Gastrocnemius medialis (tissue), 4 donors: Measurements from ENCODE around the gene RBKS. TPM values are rescaled to one million over a fixed set of nuclear protein-coding genes. Genes with fewer than 3 reads are reported as not detected.
"Not testable (repeated sequence)": the region's sequence is repeated elsewhere in the genome, so short reads cannot be mapped to it uniquely, and the experiment has no call there.

Experiments
- ATAC-seq, 2 donors: fragments of 150-250 bp; one replicate each; pipeline ENCODE4 v1.9.1; 2016
- DNase-seq, 2 donors: peaks; one replicate each; pipeline ENCODE4 v3.0.0-alpha.2; 2019
- H3K27ac ChIP-seq, 4 donors: fragments of 200-600 bp; sonication (generic); 1 replicate in 1 of 4; 2 replicates in 3 of 4; pipeline ENCODE4 v1.5.1; 2016 to 2018; ENCODE audit warnings: mild to moderate bottlenecking in 2 of 4, moderate library complexity in 1 of 4
- H3K27me3 ChIP-seq, 3 donors: fragments of 200-600 bp; sonication (generic) in 2 of 3; 1 replicate in 1 of 3; 2 replicates in 2 of 3; pipeline versions ENCODE4 v1.5.1 to v1.6.0; 2016 to 2019; ENCODE audit warnings: mild to moderate bottlenecking in 1 of 3, moderate library complexity in 1 of 3
- H3K36me3 ChIP-seq, 2 donors: fragments of 200-600 bp; sonication (generic) in 1 of 2; one replicate each; pipeline ENCODE4 v1.5.1; 2017 to 2018
- H3K4me1 ChIP-seq, 2 donors: fragments of 200-600 bp; sonication (generic) in 1 of 2; one replicate each; pipeline ENCODE4 v1.5.1; 2016 to 2017; ENCODE audit warnings: mild to moderate bottlenecking in 2 of 2
- H3K4me3 ChIP-seq, 4 donors: fragments of 200-600 bp; sonication (generic) in 3 of 4; 1 replicate in 1 of 4; 2 replicates in 3 of 4; pipeline ENCODE4 v1.5.1; 2016 to 2019; ENCODE audit warnings: mild to moderate bottlenecking in 2 of 4
- H3K9me3 ChIP-seq, 3 donors: fragments of 200-600 bp; sonication (generic) in 2 of 3; 1 replicate in 1 of 3; 2 replicates in 2 of 3; pipeline ENCODE4 v1.5.1; 2016 to 2019
- POLR2A ChIP-seq, 2 donors: fragments of 450-650 bp; IDR thresholded peaks; one replicate each; pipeline ENCODE4 v1.6.1; 2017; ENCODE audit warnings: antibody characterized with exemption in 2 of 2, mild to moderate bottlenecking in 2 of 2, moderate library complexity in 2 of 2
- in situ Hi-C, 4 donors: fragments of 200-750 bp; cut with MboI; loops; one replicate each; pipeline versions ENCODE4 v1.15.0 to v1.8.0; 2017; ENCODE audit warnings: low sequenced_read_pairs in 4 of 4
- intact Hi-C: fragments of 100-400 bp; cut with DNase I; formaldehyde crosslinking; loops from one replicate; pipeline ENCODE4 v1.15.1; 2023; ENCODE audit warnings: low total_unique reads
- total RNA-seq, 4 donors: library from RNA; depleted of rRNA; stranded (reverse); fragments of >200 nt; gene quantifications; one replicate each; pipeline versions ENCODE4 v1.1.0 to v1.2.3, GENCODE V29; 2016
- TF ChIP-seq, protein P1 (sequence below), 5 experiments: fragments of 450-650 bp in 3 of 5; fragments of 200-600 bp in 2 of 5; sonication (generic) in 2 of 5; IDR thresholded peaks in 4 of 5; conservative IDR thresholded peaks in 1 of 5; 1 replicate in 4 of 5; 2 replicates in 1 of 5; pipeline ENCODE4 v1.5.1; 2016 to 2019; ENCODE audit warnings: antibody characterized with exemption in 5 of 5, mild to moderate bottlenecking in 3 of 5, moderate library complexity in 3 of 5

The RBKS gene
- total RNA-seq, 4 donors from 2014 or later: 0.41 to 5.4 (median 3.0) TPM

DNA sequence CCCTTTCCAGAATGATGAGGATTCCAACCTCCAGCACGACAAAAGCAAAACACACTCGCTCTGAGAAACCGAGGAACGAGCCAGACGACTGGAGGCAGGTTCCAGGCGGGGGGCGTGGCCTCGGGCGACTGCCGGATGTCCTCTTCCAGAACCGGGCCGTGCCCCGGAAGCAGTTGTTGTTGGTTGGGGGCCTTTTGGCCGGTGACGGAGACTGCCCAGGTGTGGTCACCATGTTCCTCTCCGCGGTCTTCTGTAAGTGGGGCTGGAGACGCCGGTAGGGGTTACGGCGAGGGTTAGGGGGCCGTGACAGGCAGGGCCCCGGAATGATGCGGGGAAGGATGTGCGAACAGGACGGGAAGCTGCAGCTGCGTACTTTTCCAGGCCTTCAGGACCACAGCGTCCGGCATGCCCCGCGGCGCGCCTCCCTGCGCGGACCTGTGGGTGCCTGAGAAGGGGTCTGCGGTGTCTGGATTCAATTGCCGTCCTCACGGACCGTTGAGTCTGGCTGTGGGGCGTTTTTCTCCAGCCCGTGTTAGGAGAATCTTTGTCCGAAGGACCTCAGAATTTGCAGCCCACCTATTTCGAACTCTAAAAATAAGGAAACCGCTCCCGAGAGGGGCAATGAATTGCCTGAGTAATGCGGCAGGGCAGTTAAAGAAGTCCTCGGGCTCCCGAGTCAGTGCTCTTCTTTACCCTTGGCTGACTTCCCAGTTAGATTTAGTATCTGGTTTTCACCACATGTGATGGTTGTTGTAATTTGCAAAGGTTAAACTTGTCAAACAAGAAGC is 118.4 kb downstream of the RBKS start, which contains the start of gene MRPL33:
Gene MRPL33, plus strand, starts transcription at position 172 of the 788 bp plus-strand sequence. Its CDS starts 59 bp downstream, at position 231.
- ATAC-seq (peak; percentile 91 to 94), DNase-seq (peak; percentile 92 to 94)
- Histone ChIP-seq H3K27me3 (no peaks in the 10 kb centered on the region), H3K4me3 (peak within 1 kb of the TSS; percentile 66 to 98 (median 84)), H3K27ac (peak within 1 kb of the TSS; percentile 87 to 99 (median 92)), H3K36me3 (peaks cover 0 to 6% of the 10 kb centered on the region in 2 donors), H3K9me3 (no peaks in the 10 kb centered on the region), H3K4me1 (peaks cover 40 to 41% of the 10 kb centered on the region in 2 donors)
- peak; percentile 87 to 89 for TF ChIP-seq POLR2A (IDR thresholded peaks at IDR 0.05)
- TF ChIP-seq, protein P1, sequence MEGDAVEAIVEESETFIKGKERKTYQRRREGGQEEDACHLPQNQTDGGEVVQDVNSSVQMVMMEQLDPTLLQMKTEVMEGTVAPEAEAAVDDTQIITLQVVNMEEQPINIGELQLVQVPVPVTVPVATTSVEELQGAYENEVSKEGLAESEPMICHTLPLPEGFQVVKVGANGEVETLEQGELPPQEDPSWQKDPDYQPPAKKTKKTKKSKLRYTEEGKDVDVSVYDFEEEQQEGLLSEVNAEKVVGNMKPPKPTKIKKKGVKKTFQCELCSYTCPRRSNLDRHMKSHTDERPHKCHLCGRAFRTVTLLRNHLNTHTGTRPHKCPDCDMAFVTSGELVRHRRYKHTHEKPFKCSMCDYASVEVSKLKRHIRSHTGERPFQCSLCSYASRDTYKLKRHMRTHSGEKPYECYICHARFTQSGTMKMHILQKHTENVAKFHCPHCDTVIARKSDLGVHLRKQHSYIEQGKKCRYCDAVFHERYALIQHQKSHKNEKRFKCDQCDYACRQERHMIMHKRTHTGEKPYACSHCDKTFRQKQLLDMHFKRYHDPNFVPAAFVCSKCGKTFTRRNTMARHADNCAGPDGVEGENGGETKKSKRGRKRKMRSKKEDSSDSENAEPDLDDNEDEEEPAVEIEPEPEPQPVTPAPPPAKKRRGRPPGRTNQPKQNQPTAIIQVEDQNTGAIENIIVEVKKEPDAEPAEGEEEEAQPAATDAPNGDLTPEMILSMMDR (IDR thresholded peaks at IDR 0.05 in 4 of 5, conservative IDR thresholded peaks at IDR 0.05 in 1 of 5): peak in 2 of 5 experiments; percentile 7 to 9
- intact Hi-C loops (loop anchor here (2.0 to 10.0 kb wide), 3 partner anchors 49 to 623 kb away; partner anchors contain the start of genes BABAM2, FOSL2 and RBKS), in situ Hi-C loops (no loop called here)

DNA sequence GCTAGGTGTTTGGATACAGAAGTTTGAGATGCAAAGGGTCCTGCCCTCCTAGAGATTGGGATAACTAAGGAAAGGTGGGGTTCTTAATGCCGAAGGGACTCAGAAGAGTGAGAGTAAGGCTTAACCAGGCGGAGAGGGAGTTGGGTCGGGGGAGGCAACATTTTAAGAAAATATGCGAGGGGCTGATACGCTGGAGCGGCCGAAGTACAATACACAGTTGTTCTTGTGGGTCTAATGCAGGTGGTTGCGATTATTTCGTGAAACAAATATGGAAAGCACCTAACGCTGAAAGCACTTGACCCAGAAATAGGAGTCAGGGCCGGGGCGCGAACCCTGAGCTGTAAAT is 119.0 kb downstream of the RBKS start:
- H3K27me3 ChIP-seq: no peaks in the 10 kb centered on the region
- peak overlapping the region; percentile 66 to 98 (median 84) for H3K4me3 ChIP-seq
- in situ Hi-C loops: no loop called here
- peaks cover 0 to under 1% of the 10 kb centered on the region in 2 donors for H3K36me3 ChIP-seq
- H3K9me3 ChIP-seq: no peaks in the 10 kb centered on the region
- TF ChIP-seq POLR2A (IDR thresholded peaks at IDR 0.05): no peak
- TF ChIP-seq, protein P1 (IDR thresholded peaks at IDR 0.05 in 4 of 5, conservative IDR thresholded peaks at IDR 0.05 in 1 of 5): no peak
- intact Hi-C loops: loop anchor here (2.0 to 10.0 kb wide), 3 partner anchors 49 to 624 kb away; partner anchors contain the start of genes BABAM2, FOSL2 and RBKS
- peaks cover 35 to 36% of the 10 kb centered on the region in 2 donors for H3K4me1 ChIP-seq
- H3K27ac ChIP-seq: peak overlapping the region; percentile 87 to 99 (median 92)
- ATAC-seq (peak in 1 of 2 donors; percentile 4), DNase-seq (no peak)

DNA sequence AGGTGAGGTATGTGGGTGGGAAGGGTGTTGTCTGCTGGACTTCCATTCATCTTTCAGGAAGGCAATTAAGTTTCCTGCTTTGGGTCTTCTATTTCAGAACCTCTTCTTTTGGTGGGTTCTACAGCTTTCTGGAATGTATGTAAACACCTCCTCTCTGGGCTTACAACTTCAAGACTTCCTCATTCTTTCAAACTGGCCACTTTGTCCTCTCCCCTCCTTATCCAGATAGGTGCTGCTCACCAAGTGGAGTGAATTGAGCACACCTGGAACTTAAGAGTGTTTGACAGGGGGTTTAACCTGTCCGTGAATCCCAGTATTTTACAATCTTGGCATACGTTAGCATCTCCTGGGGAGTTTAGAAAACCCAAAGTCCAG is 123.9 kb downstream of the RBKS start:
- Histone ChIP-seq H3K36me3 (no peaks in the 10 kb centered on the region), H3K27me3 (no peaks in the 10 kb centered on the region), H3K4me1 (peaks cover 0 to 15% of the 10 kb centered on the region in 2 donors), H3K9me3 (no peaks in the 10 kb centered on the region), H3K27ac (peak overlapping the region in 2 of 4 donors; percentile 43 to 51), H3K4me3 (peak overlapping the region in 3 of 4 donors; percentile 41 to 52 (median 46))
- intact Hi-C loops (no loop called here), in situ Hi-C loops (no loop called here)
- TF ChIP-seq POLR2A (IDR thresholded peaks at IDR 0.05): no peak
- TF ChIP-seq, protein P1 (IDR thresholded peaks at IDR 0.05 in 4 of 5, conservative IDR thresholded peaks at IDR 0.05 in 1 of 5): no peak
- DNase-seq: no peak
- ATAC-seq: no peak

DNA sequence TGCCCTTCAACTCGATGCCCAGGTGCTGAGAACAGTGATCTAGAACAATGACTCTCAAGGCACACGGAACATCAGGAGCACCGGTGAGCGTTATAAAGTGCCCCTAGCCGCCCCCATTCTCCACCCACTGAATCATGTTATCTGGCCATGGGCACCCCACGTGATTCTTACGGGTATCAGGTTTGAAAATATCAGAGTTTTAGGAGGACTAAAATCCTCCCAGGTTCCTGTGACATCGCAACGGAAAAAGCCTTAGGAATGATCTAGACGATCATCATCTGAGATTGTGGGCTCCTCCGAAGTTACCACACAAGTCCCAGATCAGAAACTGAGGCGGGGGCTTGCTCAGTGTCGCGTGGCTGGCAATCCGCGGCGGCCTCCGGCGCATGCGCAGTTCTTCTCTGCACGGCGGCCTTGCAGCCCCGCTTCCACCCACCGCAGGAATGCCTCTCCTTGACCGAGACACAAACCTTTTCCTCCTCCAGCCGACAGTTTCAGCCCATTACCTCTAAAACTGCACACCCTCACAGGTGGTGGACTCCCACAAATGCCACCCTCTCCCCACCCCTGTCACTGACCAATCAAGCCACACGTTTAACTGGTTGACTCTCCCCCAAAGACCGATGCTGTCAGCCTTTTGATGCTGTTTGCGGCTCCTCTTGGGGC is 124.4 kb downstream of the RBKS start:
- in situ Hi-C loops (no loop called here), intact Hi-C loops (no loop called here)
- no peaks in the 10 kb centered on the region for H3K36me3 ChIP-seq
- peak; percentile 35 to 53 for DNase-seq
- H3K4me3 ChIP-seq: peak overlapping the region; percentile 30 to 52 (median 44)
- H3K27ac ChIP-seq: peak overlapping the region in 2 of 4 donors; percentile 43 to 51
- H3K27me3 ChIP-seq: no peaks in the 10 kb centered on the region
- H3K9me3 ChIP-seq: no peaks in the 10 kb centered on the region
- peaks cover 0 to 18% of the 10 kb centered on the region in 2 donors for H3K4me1 ChIP-seq
- peak; percentile 70 to 73 for ATAC-seq
- no peak for TF ChIP-seq POLR2A (IDR thresholded peaks at IDR 0.05)
- TF ChIP-seq, protein P1 (IDR thresholded peaks at IDR 0.05 in 4 of 5, conservative IDR thresholded peaks at IDR 0.05 in 1 of 5): no peak

DNA sequence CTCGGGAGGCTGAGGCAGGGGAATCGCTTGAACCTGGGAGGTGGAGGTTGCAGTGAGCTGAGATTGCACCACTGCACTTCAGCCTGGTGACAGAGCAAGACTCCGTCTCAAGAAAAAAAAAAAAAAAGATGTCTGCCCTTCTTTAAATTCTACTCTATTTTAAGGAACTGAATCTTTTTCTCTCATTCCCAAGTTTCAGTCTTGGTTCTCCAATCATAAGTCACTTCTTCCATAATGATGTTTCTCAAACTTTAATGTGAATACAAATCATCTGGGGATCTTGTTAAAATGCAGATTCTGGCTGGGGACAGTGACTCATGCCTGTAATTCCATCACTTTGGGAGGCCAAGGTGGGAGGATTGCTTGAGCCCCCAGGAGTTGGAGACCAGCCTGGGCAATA is 125.7 kb downstream of the RBKS start:
- intact Hi-C loops: loop anchor here (5.0 kb wide), 1 partner anchor 328 kb away; no protein-coding TSS in a partner anchor
- H3K27me3 ChIP-seq, H3K36me3 ChIP-seq, in situ Hi-C loops, ATAC-seq, DNase-seq, H3K9me3 ChIP-seq, H3K27ac ChIP-seq, H3K4me3 ChIP-seq: not testable (repeated sequence)
- peaks cover 0 to 21% of the 10 kb centered on the region in 2 donors for H3K4me1 ChIP-seq
